IMR-90 (cell line): ENCODE measurements around the gene TYMS. TPM values are rescaled to one million over a fixed set of nuclear protein-coding genes. Genes with fewer than 3 reads are reported as not detected.

Experiments used
- ATAC-seq: fragments of 200-7000 bp; cut with Tn5 transposase; 2 replicates; pipeline ENCODE4 v1.9.1; 2020; ENCODE audit warnings: low read depth, mild to moderate bottlenecking, moderate library complexity
- BruUV-seq: library from RNA; stranded (reverse); fragments of 400-500 nt; replicated peaks from 2 replicates; lab custom pipeline; 2021; lab: Mats Ljungman, UMichigan
- CTCF ChIA-PET: fragments of 300-600 bp; formaldehyde crosslinking; extraction: SDS; loops from one replicate; lab custom pipeline; 2021; ENCODE audit warnings: antibody characterized with exemption; lab: Yijun Ruan, JAX
- POLR2A ChIA-PET: fragments of 300-600 bp; sonication (Branson Sonifier 250); formaldehyde crosslinking; loops from one replicate; lab custom pipeline; 2022; ENCODE audit warnings: antibody characterized with exemption; ENCODE audit not compliant: unreplicated experiment; lab: Charles Lee
- DNase-seq: peaks from one replicate; pipeline ENCODE4 v3.0.0; 2013
- H2AFZ ChIP-seq: replicated peaks from 2 replicates; pipeline ENCODE3; 2013; ENCODE audit warnings: low read length, mild to moderate bottlenecking; ENCODE audit not compliant: poor library complexity
- H2AK5ac ChIP-seq: 2 replicates; pipeline ENCODE4 v1.6.1; 2013; ENCODE audit warnings: low read depth, low read length, inconsistent platforms
- H2AK9ac ChIP-seq: replicated peaks from 2 replicates; pipeline ENCODE3; 2013; ENCODE audit warnings: mild to moderate bottlenecking, low read depth, low read length, moderate library complexity; ENCODE audit not compliant: poor library complexity
- H2BK120ac ChIP-seq: 2 replicates; pipeline ENCODE4 v1.6.1; 2013; ENCODE audit warnings: low read depth, low read length, inconsistent platforms
- H2BK15ac ChIP-seq: 3 replicates; pipeline ENCODE4 v1.6.1; 2013; ENCODE audit warnings: low read depth, low read length, inconsistent platforms
- H2BK20ac ChIP-seq: 2 replicates; pipeline ENCODE4 v1.6.1; 2013; ENCODE audit warnings: low read depth, mild to moderate bottlenecking, inconsistent platforms, low read length, moderate library complexity
- H2BK5ac ChIP-seq: 2 replicates; pipeline ENCODE4 v1.6.1; 2013; ENCODE audit warnings: mild to moderate bottlenecking, low read depth, low read length, inconsistent platforms; ENCODE audit not compliant: poor library complexity, severe bottlenecking
- H3K14ac ChIP-seq: replicated peaks from 2 replicates; pipeline ENCODE4 v1.6.1; 2013; ENCODE audit warnings: low read depth, low read length, inconsistent platforms
- H3K18ac ChIP-seq: 2 replicates; pipeline ENCODE4 v1.6.1; 2013; ENCODE audit warnings: low read depth, low read length, control low read depth
- H3K23ac ChIP-seq: 2 replicates; pipeline ENCODE4 v1.6.1; 2013; ENCODE audit warnings: low read depth, low read length, inconsistent platforms
- H3K27ac ChIP-seq: 2 replicates; pipeline ENCODE4 v1.5.1; 2013; ENCODE audit warnings: mild to moderate bottlenecking, control low read depth, low read length; ENCODE audit not compliant: insufficient read depth
- H3K27me3 ChIP-seq: 2 replicates; pipeline ENCODE4 v1.6.1; 2013; ENCODE audit warnings: low read length; ENCODE audit not compliant: control insufficient read depth, insufficient read depth
- H3K36me3 ChIP-seq: 2 replicates; pipeline ENCODE4 v1.6.1; 2013; ENCODE audit warnings: low read length, mixed read lengths; ENCODE audit not compliant: control insufficient read depth, insufficient read depth
- H3K4ac ChIP-seq: 2 replicates; pipeline ENCODE4 v1.6.1; 2013; ENCODE audit warnings: low read depth, low read length, inconsistent platforms
- H3K4me1 ChIP-seq: 2 replicates; pipeline ENCODE4 v1.6.1; 2013; ENCODE audit warnings: low read length, mixed read lengths; ENCODE audit not compliant: control insufficient read depth, insufficient read depth
- H3K4me2 ChIP-seq: 2 replicates; pipeline ENCODE4 v1.6.1; 2013; ENCODE audit warnings: low read depth, mild to moderate bottlenecking, control low read depth, low read length, moderate library complexity
- H3K4me3 ChIP-seq: 2 replicates; pipeline ENCODE4 v1.5.1; 2013; ENCODE audit warnings: low read depth, mild to moderate bottlenecking, control low read depth, low read length, moderate library complexity; ENCODE audit not compliant: insufficient read depth
- H3K56ac ChIP-seq: 2 replicates; pipeline ENCODE4 v1.6.1; 2013; ENCODE audit warnings: low read length, inconsistent platforms; ENCODE audit not compliant: insufficient read depth; ENCODE audit errors: extremely low read depth
- H3K79me1 ChIP-seq, 2 experiments: 2 replicates each; pipeline ENCODE4 v1.6.1; 2013; ENCODE audit warnings: low read length in 2 of 2, inconsistent platforms in 1 of 2, low read depth in 1 of 2
- H3K9ac ChIP-seq: 2 replicates; pipeline ENCODE4 v1.6.1; 2013; ENCODE audit warnings: low read depth, low read length, control low read depth
- H3K9me1 ChIP-seq: 2 replicates; pipeline ENCODE4 v1.6.1; 2013; ENCODE audit warnings: low read length, inconsistent platforms; ENCODE audit not compliant: insufficient read depth
- H3K9me3 ChIP-seq: 2 replicates; pipeline ENCODE4 v1.6.1; 2013; ENCODE audit warnings: low read length; ENCODE audit not compliant: control insufficient read depth, insufficient read depth
- H4K20me1 ChIP-seq: 2 replicates; pipeline ENCODE4 v1.6.1; 2013; ENCODE audit warnings: low read length, inconsistent platforms; ENCODE audit not compliant: insufficient read depth
- H4K5ac ChIP-seq: 2 replicates; pipeline ENCODE4 v1.6.1; 2013; ENCODE audit warnings: mild to moderate bottlenecking, low read depth, low read length, control low read depth
- H4K8ac ChIP-seq, 2 experiments: 2 replicates each; pipeline ENCODE4 v1.6.1; 2013; ENCODE audit warnings: low read depth in 2 of 2, low read length in 2 of 2, control low read depth in 1 of 2, inconsistent platforms in 1 of 2
- H4K91ac ChIP-seq: 2 replicates; pipeline ENCODE4 v1.6.1; 2013; ENCODE audit warnings: low read depth, low read length, inconsistent platforms; ENCODE audit not compliant: insufficient read depth
- BHLHE40 ChIP-seq: fragments of 150-350 bp; IDR thresholded peaks from 2 replicates; pipeline ENCODE4 v1.6.1; 2016; ENCODE audit warnings: mild to moderate bottlenecking, low read depth, low read length
- CTCF ChIP-seq: conservative IDR thresholded peaks from 2 replicates; pipeline ENCODE4 v1.5.1; 2012; ENCODE audit warnings: mild to moderate bottlenecking, low read depth, low read length, improper control_type of control experiment
- MAZ ChIP-seq: IDR thresholded peaks from 2 replicates; pipeline ENCODE4 v1.6.1; 2012; ENCODE audit warnings: low read depth, mild to moderate bottlenecking, low read length, improper control_type of control experiment, moderate library complexity, borderline replicate concordance
- MXI1 ChIP-seq: IDR thresholded peaks from 2 replicates; pipeline ENCODE4 v1.6.1; 2012; ENCODE audit warnings: low read depth, mild to moderate bottlenecking, low read length, moderate library complexity, borderline replicate concordance
- NFE2L2 ChIP-seq: fragments of 150-350 bp; IDR thresholded peaks from 2 replicates; pipeline ENCODE4 v1.6.1; 2016; ENCODE audit warnings: low read depth, mild to moderate bottlenecking, low read length
- POLR2A ChIP-seq: IDR thresholded peaks from 2 replicates; pipeline ENCODE4 v1.6.1; 2012; ENCODE audit warnings: mild to moderate bottlenecking, low read depth, low read length
- RAD21 ChIP-seq: IDR thresholded peaks from 2 replicates; pipeline ENCODE4 v1.6.1; 2012; ENCODE audit warnings: low read length, improper control_type of control experiment
- RCOR1 ChIP-seq: IDR thresholded peaks from 2 replicates; pipeline ENCODE4 v1.6.1; 2012; ENCODE audit warnings: mild to moderate bottlenecking, low read length, improper control_type of control experiment; ENCODE audit not compliant: insufficient replicate concordance
- RFX5 ChIP-seq: IDR thresholded peaks from 2 replicates; pipeline ENCODE4 v1.8.0; 2012; ENCODE audit warnings: low read depth, mild to moderate bottlenecking, low read length, moderate library complexity
- SMC3 ChIP-seq: fragments of 150-350 bp; IDR thresholded peaks from 2 replicates; pipeline ENCODE4 v1.6.1; 2016; ENCODE audit warnings: low read depth, mild to moderate bottlenecking, antibody characterized with exemption, low read length, moderate library complexity
- WGBS, 2 experiments: methylation state at CpG; one replicate each; pipeline versions ENCODE4 v1.1.5 to v1.1.7; 2013; ENCODE audit warnings: missing lambda C conversion rate in 2 of 2; ENCODE audit not compliant: insufficient read length in 1 of 2; ENCODE audit errors: extremely low coverage in 2 of 2; 5-methylcytosine and 5-hydroxymethylcytosine counted together
- dilution Hi-C: fragments of 300-500 bp; cut with HindIII; formaldehyde crosslinking; loops from one replicate; pipeline ENCODE4 v1.14.3; 2018; ENCODE audit warnings: low sequenced_read_pairs; ENCODE audit not compliant: unreplicated experiment
- in situ Hi-C: fragments of 300-500 bp; cut with MboI; formaldehyde crosslinking; loops from 3 replicates; pipeline ENCODE4 v1.14.3; 2019; ENCODE audit warnings: low sequenced_read_pairs, inconsistent platforms, mixed read lengths
- intact Hi-C: fragments of 100-400 bp; cut with micrococcal nuclease; formaldehyde crosslinking; loops from 2 replicates; pipeline ENCODE4 v1.10.0; 2022
- polyA plus RNA-seq, 3 experiments: library from polyadenylated mRNA; depleted of rRNA; stranded (reverse); fragments of >200 nt; gene quantifications; 2 replicates each; pipeline ENCODE4 v1.2.3, GENCODE V29; 2012; ENCODE audit warnings: low replicate concordance in 1 of 3
- total RNA-seq: library from RNA; depleted of rRNA; stranded (reverse); fragments of >200 nt; gene quantifications from 2 replicates; pipeline ENCODE4 v1.2.3, GENCODE V29; 2012
- TF ChIP-seq, protein P1 (sequence below): fragments of 150-350 bp; IDR thresholded peaks from 2 replicates; pipeline ENCODE4 v1.6.1; 2016; ENCODE audit warnings: low read depth, mild to moderate bottlenecking, low read length, moderate library complexity, borderline replicate concordance
- TF ChIP-seq, protein P2 (sequence below): fragments of 150-350 bp; IDR thresholded peaks from 2 replicates; pipeline ENCODE4 v1.6.1; 2017; ENCODE audit warnings: mild to moderate bottlenecking, antibody characterized with exemption, low read length, low read depth

Gene TYMS
- total and polyA plus RNA-seq, 2 of the 4 experiments (the other 2 are of a cell fraction) = 28.3 to 92.2 TPM

DNA sequence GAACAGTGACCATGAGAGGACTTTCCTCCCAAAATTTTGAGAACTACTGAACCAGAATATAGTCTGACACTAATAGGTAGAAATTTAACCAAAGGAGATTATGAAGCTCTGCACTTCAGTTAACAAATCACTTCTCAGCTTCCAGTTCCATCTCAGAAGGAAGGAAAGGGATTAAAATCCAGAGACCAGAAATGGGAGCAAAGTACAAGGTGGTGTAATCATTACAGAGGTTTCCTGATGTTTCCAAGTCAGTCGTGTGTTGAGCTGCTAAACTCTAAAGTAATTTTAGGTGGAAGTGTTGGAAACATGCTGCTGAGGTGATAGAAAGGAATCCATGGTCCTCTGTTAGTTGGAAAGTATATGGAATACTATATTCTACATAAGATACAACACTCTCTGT is 10.8 kb downstream of the TYMS start:
- Histone ChIP-seq H3K4me3 (no peak overlapping the region), H2AK5ac (no peak overlapping the region), H4K91ac (no peak overlapping the region), H3K4me1 (no peaks in the 10 kb centered on the region), H2BK5ac (no peak overlapping the region), H3K56ac (no peak overlapping the region), H2AK9ac (no peak overlapping the region), H4K5ac (no peak overlapping the region), H3K4me2 (no peak overlapping the region), H3K36me3 (peaks cover 36% of the 10 kb centered on the region), H2BK120ac (no peak overlapping the region), H3K9me3 (no peaks in the 10 kb centered on the region), H3K4ac (no peak overlapping the region), H2AFZ (no peak overlapping the region), H2BK20ac (no peak overlapping the region), H4K8ac (no peak overlapping the region), H3K27ac (no peak overlapping the region), H3K79me1 (peaks cover 8 to 27% of the 10 kb centered on the region in 2 experiments), H3K9me1 (no peaks in the 10 kb centered on the region), H4K20me1 (peaks cover 6% of the 10 kb centered on the region), H2BK15ac (no peak overlapping the region), H3K14ac (no peak overlapping the region), H3K18ac (no peak overlapping the region), H3K27me3 (no peaks in the 10 kb centered on the region), H3K23ac (no peak overlapping the region), H3K9ac (no peak overlapping the region)
- dilution Hi-C loops = no loop called here
- no CpG with 5 or more reads among the region's 1 CpG for WGBS, 2 experiments
- DNase-seq = no peak
- no peak for ATAC-seq
- intact Hi-C loops = no loop called here
- no TSS peak for BruUV-seq
- ChIA-PET POLR2A (no interaction called here), CTCF (no interaction called here)
- in situ Hi-C loops = no loop called here
- no peak for TF ChIP-seq POLR2A
- TF ChIP-seq NFE2L2 = no peak
- no peak for TF ChIP-seq RAD21
- TF ChIP-seq CTCF = no peak
- TF ChIP-seq MXI1 = no peak
- no peak for TF ChIP-seq RCOR1
- TF ChIP-seq BHLHE40 = no peak
- TF ChIP-seq, protein P1, sequence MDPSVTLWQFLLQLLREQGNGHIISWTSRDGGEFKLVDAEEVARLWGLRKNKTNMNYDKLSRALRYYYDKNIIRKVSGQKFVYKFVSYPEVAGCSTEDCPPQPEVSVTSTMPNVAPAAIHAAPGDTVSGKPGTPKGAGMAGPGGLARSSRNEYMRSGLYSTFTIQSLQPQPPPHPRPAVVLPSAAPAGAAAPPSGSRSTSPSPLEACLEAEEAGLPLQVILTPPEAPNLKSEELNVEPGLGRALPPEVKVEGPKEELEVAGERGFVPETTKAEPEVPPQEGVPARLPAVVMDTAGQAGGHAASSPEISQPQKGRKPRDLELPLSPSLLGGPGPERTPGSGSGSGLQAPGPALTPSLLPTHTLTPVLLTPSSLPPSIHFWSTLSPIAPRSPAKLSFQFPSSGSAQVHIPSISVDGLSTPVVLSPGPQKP = no peak
- TF ChIP-seq, protein P2, sequence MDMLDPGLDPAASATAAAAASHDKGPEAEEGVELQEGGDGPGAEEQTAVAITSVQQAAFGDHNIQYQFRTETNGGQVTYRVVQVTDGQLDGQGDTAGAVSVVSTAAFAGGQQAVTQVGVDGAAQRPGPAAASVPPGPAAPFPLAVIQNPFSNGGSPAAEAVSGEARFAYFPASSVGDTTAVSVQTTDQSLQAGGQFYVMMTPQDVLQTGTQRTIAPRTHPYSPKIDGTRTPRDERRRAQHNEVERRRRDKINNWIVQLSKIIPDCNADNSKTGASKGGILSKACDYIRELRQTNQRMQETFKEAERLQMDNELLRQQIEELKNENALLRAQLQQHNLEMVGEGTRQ = no peak
- no peak for TF ChIP-seq SMC3
- no peak for TF ChIP-seq MAZ
- TF ChIP-seq RFX5 = no peak
